IMR-90 (cell line): ENCODE data around the gene SIM2. TPM values are rescaled to one million over a fixed set of nuclear protein-coding genes. Genes with fewer than 3 reads are reported as not detected.

ENCODE experiments used
- ATAC-seq: fragments of 200-7000 bp; cut with Tn5 transposase; 2 replicates; pipeline ENCODE4 v1.9.1; 2020; ENCODE audit warnings: low read depth, mild to moderate bottlenecking, moderate library complexity
- BruUV-seq: library from RNA; stranded (reverse); fragments of 400-500 nt; replicated peaks from 2 replicates; lab custom pipeline; 2021; lab: Mats Ljungman, UMichigan
- CTCF ChIA-PET: fragments of 300-600 bp; formaldehyde crosslinking; extraction: SDS; loops from one replicate; lab custom pipeline; 2021; ENCODE audit warnings: antibody characterized with exemption; lab: Yijun Ruan, JAX
- POLR2A ChIA-PET: fragments of 300-600 bp; sonication (Branson Sonifier 250); formaldehyde crosslinking; loops from one replicate; lab custom pipeline; 2022; ENCODE audit warnings: antibody characterized with exemption; ENCODE audit not compliant: unreplicated experiment; lab: Charles Lee
- DNase-seq: peaks from one replicate; pipeline ENCODE4 v3.0.0; 2013
- H2AFZ ChIP-seq: replicated peaks from 2 replicates; pipeline ENCODE3; 2013; ENCODE audit warnings: low read length, mild to moderate bottlenecking; ENCODE audit not compliant: poor library complexity
- H2AK5ac ChIP-seq: 2 replicates; pipeline ENCODE4 v1.6.1; 2013; ENCODE audit warnings: low read depth, low read length, inconsistent platforms
- H2AK9ac ChIP-seq: replicated peaks from 2 replicates; pipeline ENCODE3; 2013; ENCODE audit warnings: mild to moderate bottlenecking, low read depth, low read length, moderate library complexity; ENCODE audit not compliant: poor library complexity
- H2BK120ac ChIP-seq: 2 replicates; pipeline ENCODE4 v1.6.1; 2013; ENCODE audit warnings: low read depth, low read length, inconsistent platforms
- H2BK15ac ChIP-seq: 3 replicates; pipeline ENCODE4 v1.6.1; 2013; ENCODE audit warnings: low read depth, low read length, inconsistent platforms
- H2BK20ac ChIP-seq: 2 replicates; pipeline ENCODE4 v1.6.1; 2013; ENCODE audit warnings: low read depth, mild to moderate bottlenecking, inconsistent platforms, low read length, moderate library complexity
- H2BK5ac ChIP-seq: 2 replicates; pipeline ENCODE4 v1.6.1; 2013; ENCODE audit warnings: mild to moderate bottlenecking, low read depth, low read length, inconsistent platforms; ENCODE audit not compliant: poor library complexity, severe bottlenecking
- H3K14ac ChIP-seq: replicated peaks from 2 replicates; pipeline ENCODE4 v1.6.1; 2013; ENCODE audit warnings: low read depth, low read length, inconsistent platforms
- H3K18ac ChIP-seq: 2 replicates; pipeline ENCODE4 v1.6.1; 2013; ENCODE audit warnings: low read depth, low read length, control low read depth
- H3K23ac ChIP-seq: 2 replicates; pipeline ENCODE4 v1.6.1; 2013; ENCODE audit warnings: low read depth, low read length, inconsistent platforms
- H3K27ac ChIP-seq: 2 replicates; pipeline ENCODE4 v1.5.1; 2013; ENCODE audit warnings: mild to moderate bottlenecking, control low read depth, low read length; ENCODE audit not compliant: insufficient read depth
- H3K27me3 ChIP-seq: 2 replicates; pipeline ENCODE4 v1.6.1; 2013; ENCODE audit warnings: low read length; ENCODE audit not compliant: control insufficient read depth, insufficient read depth
- H3K36me3 ChIP-seq: 2 replicates; pipeline ENCODE4 v1.6.1; 2013; ENCODE audit warnings: low read length, mixed read lengths; ENCODE audit not compliant: control insufficient read depth, insufficient read depth
- H3K4ac ChIP-seq: 2 replicates; pipeline ENCODE4 v1.6.1; 2013; ENCODE audit warnings: low read depth, low read length, inconsistent platforms
- H3K4me1 ChIP-seq: 2 replicates; pipeline ENCODE4 v1.6.1; 2013; ENCODE audit warnings: low read length, mixed read lengths; ENCODE audit not compliant: control insufficient read depth, insufficient read depth
- H3K4me2 ChIP-seq: 2 replicates; pipeline ENCODE4 v1.6.1; 2013; ENCODE audit warnings: low read depth, mild to moderate bottlenecking, control low read depth, low read length, moderate library complexity
- H3K4me3 ChIP-seq: 2 replicates; pipeline ENCODE4 v1.5.1; 2013; ENCODE audit warnings: low read depth, mild to moderate bottlenecking, control low read depth, low read length, moderate library complexity; ENCODE audit not compliant: insufficient read depth
- H3K56ac ChIP-seq: 2 replicates; pipeline ENCODE4 v1.6.1; 2013; ENCODE audit warnings: low read length, inconsistent platforms; ENCODE audit not compliant: insufficient read depth; ENCODE audit errors: extremely low read depth
- H3K79me1 ChIP-seq, 2 experiments: 2 replicates each; pipeline ENCODE4 v1.6.1; 2013; ENCODE audit warnings: low read length in 2 of 2, inconsistent platforms in 1 of 2, low read depth in 1 of 2
- H3K9ac ChIP-seq: 2 replicates; pipeline ENCODE4 v1.6.1; 2013; ENCODE audit warnings: low read depth, low read length, control low read depth
- H3K9me1 ChIP-seq: 2 replicates; pipeline ENCODE4 v1.6.1; 2013; ENCODE audit warnings: low read length, inconsistent platforms; ENCODE audit not compliant: insufficient read depth
- H3K9me3 ChIP-seq: 2 replicates; pipeline ENCODE4 v1.6.1; 2013; ENCODE audit warnings: low read length; ENCODE audit not compliant: control insufficient read depth, insufficient read depth
- H4K20me1 ChIP-seq: 2 replicates; pipeline ENCODE4 v1.6.1; 2013; ENCODE audit warnings: low read length, inconsistent platforms; ENCODE audit not compliant: insufficient read depth
- H4K5ac ChIP-seq: 2 replicates; pipeline ENCODE4 v1.6.1; 2013; ENCODE audit warnings: mild to moderate bottlenecking, low read depth, low read length, control low read depth
- H4K8ac ChIP-seq, 2 experiments: 2 replicates each; pipeline ENCODE4 v1.6.1; 2013; ENCODE audit warnings: low read depth in 2 of 2, low read length in 2 of 2, control low read depth in 1 of 2, inconsistent platforms in 1 of 2
- H4K91ac ChIP-seq: 2 replicates; pipeline ENCODE4 v1.6.1; 2013; ENCODE audit warnings: low read depth, low read length, inconsistent platforms; ENCODE audit not compliant: insufficient read depth
- BHLHE40 ChIP-seq: fragments of 150-350 bp; IDR thresholded peaks from 2 replicates; pipeline ENCODE4 v1.6.1; 2016; ENCODE audit warnings: mild to moderate bottlenecking, low read depth, low read length
- CEBPB ChIP-seq: IDR thresholded peaks from 2 replicates; pipeline ENCODE4 v1.6.1; 2012; ENCODE audit warnings: low read depth, low read length, improper control_type of control experiment
- FOS ChIP-seq: fragments of 150-350 bp; IDR thresholded peaks from 2 replicates; pipeline ENCODE4 v1.6.1; 2016; ENCODE audit warnings: low read depth, low read length
- MAZ ChIP-seq: IDR thresholded peaks from 2 replicates; pipeline ENCODE4 v1.6.1; 2012; ENCODE audit warnings: low read depth, mild to moderate bottlenecking, low read length, improper control_type of control experiment, moderate library complexity, borderline replicate concordance
- MXI1 ChIP-seq: IDR thresholded peaks from 2 replicates; pipeline ENCODE4 v1.6.1; 2012; ENCODE audit warnings: low read depth, mild to moderate bottlenecking, low read length, moderate library complexity, borderline replicate concordance
- RAD21 ChIP-seq: IDR thresholded peaks from 2 replicates; pipeline ENCODE4 v1.6.1; 2012; ENCODE audit warnings: low read length, improper control_type of control experiment
- RFX5 ChIP-seq: IDR thresholded peaks from 2 replicates; pipeline ENCODE4 v1.8.0; 2012; ENCODE audit warnings: low read depth, mild to moderate bottlenecking, low read length, moderate library complexity
- SMC3 ChIP-seq: fragments of 150-350 bp; IDR thresholded peaks from 2 replicates; pipeline ENCODE4 v1.6.1; 2016; ENCODE audit warnings: low read depth, mild to moderate bottlenecking, antibody characterized with exemption, low read length, moderate library complexity
- WGBS, 2 experiments: methylation state at CpG; one replicate each; pipeline versions ENCODE4 v1.1.5 to v1.1.7; 2013; ENCODE audit warnings: missing lambda C conversion rate in 2 of 2; ENCODE audit not compliant: insufficient read length in 1 of 2; ENCODE audit errors: extremely low coverage in 2 of 2; 5-methylcytosine and 5-hydroxymethylcytosine counted together
- dilution Hi-C: fragments of 300-500 bp; cut with HindIII; formaldehyde crosslinking; loops from one replicate; pipeline ENCODE4 v1.14.3; 2018; ENCODE audit warnings: low sequenced_read_pairs; ENCODE audit not compliant: unreplicated experiment
- in situ Hi-C: fragments of 300-500 bp; cut with MboI; formaldehyde crosslinking; loops from 3 replicates; pipeline ENCODE4 v1.14.3; 2019; ENCODE audit warnings: low sequenced_read_pairs, inconsistent platforms, mixed read lengths
- intact Hi-C: fragments of 100-400 bp; cut with micrococcal nuclease; formaldehyde crosslinking; loops from 2 replicates; pipeline ENCODE4 v1.10.0; 2022
- polyA plus RNA-seq, 3 experiments: library from polyadenylated mRNA; depleted of rRNA; stranded (reverse); fragments of >200 nt; gene quantifications; 2 replicates each; pipeline ENCODE4 v1.2.3, GENCODE V29; 2012; ENCODE audit warnings: low replicate concordance in 1 of 3
- total RNA-seq: library from RNA; depleted of rRNA; stranded (reverse); fragments of >200 nt; gene quantifications from 2 replicates; pipeline ENCODE4 v1.2.3, GENCODE V29; 2012
- TF ChIP-seq, protein P1 (sequence below): fragments of 150-350 bp; IDR thresholded peaks from 2 replicates; pipeline ENCODE4 v1.6.1; 2016; ENCODE audit warnings: low read depth, mild to moderate bottlenecking, low read length, moderate library complexity, borderline replicate concordance

The SIM2 gene
- total and polyA plus RNA-seq, 2 of the 4 experiments (the other 2 are of a cell fraction) = 2.2 to 7.5 TPM

DNA sequence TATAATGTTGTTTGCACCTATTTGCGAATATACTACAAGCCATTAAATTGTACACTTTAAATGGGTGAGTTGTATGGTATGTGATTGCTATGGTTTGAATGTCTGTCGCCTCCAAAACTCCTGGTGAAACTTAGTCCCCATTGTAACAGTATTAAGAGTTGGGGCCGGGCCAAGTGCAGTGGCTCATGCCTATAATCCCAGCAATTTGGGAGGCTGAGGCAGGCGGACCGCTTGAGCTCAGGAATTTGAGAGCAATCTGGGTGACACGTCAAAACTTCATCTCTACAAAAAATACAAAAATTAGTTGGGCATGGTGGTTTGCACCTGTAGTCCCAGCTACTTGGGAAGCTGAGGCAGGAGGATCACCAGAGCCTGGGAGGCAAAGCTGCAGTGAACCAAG lies 12.0 kb upstream of the SIM2 start:
- WGBS, 2 experiments = no CpG with 5 or more reads among the region's 6 CpGs
- H2BK20ac ChIP-seq = no peak overlapping the region
- H3K18ac ChIP-seq = no peak overlapping the region
- no TSS peak for BruUV-seq
- H3K23ac ChIP-seq = no peak overlapping the region
- no peak overlapping the region for H3K4ac ChIP-seq
- in situ Hi-C loops (no loop called here), dilution Hi-C loops (no loop called here), intact Hi-C loops (no loop called here)
- no peaks in the 10 kb centered on the region for H3K36me3 ChIP-seq
- ChIA-PET POLR2A (no interaction called here), CTCF (interaction anchor here (0.7 kb wide), 1 partner anchor 327 kb away, joined by 3 read pairs; no protein-coding TSS in a partner anchor)
- no peak for ATAC-seq
- no peaks in the 10 kb centered on the region for H3K79me1 ChIP-seq
- no peak overlapping the region for H3K9ac ChIP-seq
- peaks cover 5% of the 10 kb centered on the region; the same call in 1 of the 2 replicates for H4K20me1 ChIP-seq
- peaks cover 64% of the 10 kb centered on the region for H3K27me3 ChIP-seq
- H3K27ac ChIP-seq = no peak overlapping the region
- H3K4me1 ChIP-seq = no peaks in the 10 kb centered on the region
- no peak overlapping the region for H3K56ac ChIP-seq
- H4K91ac ChIP-seq = no peak overlapping the region
- H2BK5ac ChIP-seq = no peak overlapping the region
- H2BK120ac ChIP-seq = no peak overlapping the region
- H3K9me1 ChIP-seq = 0 out of 2 replicates have a peak, but pooled peaks cover 2% of the 10 kb centered on the region
- no peak overlapping the region for H4K8ac ChIP-seq
- H2BK15ac ChIP-seq = no peak overlapping the region
- DNase-seq = no peak
- H2AK9ac ChIP-seq = no peak overlapping the region
- H3K14ac ChIP-seq = no peak overlapping the region
- no peak overlapping the region for H3K4me3 ChIP-seq
- TF ChIP-seq, protein P1, sequence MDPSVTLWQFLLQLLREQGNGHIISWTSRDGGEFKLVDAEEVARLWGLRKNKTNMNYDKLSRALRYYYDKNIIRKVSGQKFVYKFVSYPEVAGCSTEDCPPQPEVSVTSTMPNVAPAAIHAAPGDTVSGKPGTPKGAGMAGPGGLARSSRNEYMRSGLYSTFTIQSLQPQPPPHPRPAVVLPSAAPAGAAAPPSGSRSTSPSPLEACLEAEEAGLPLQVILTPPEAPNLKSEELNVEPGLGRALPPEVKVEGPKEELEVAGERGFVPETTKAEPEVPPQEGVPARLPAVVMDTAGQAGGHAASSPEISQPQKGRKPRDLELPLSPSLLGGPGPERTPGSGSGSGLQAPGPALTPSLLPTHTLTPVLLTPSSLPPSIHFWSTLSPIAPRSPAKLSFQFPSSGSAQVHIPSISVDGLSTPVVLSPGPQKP = no peak
- no peak for TF ChIP-seq MAZ
- TF ChIP-seq RFX5 = no peak
- TF ChIP-seq RAD21 = no peak
- no peak for TF ChIP-seq CEBPB
- TF ChIP-seq MXI1 = no peak
- TF ChIP-seq SMC3 = no peak
- TF ChIP-seq BHLHE40 = no peak
- TF ChIP-seq FOS = no peak
- peaks cover 8% of the 10 kb centered on the region for H3K9me3 ChIP-seq
- no peak overlapping the region for H2AK5ac ChIP-seq
- H3K4me2 ChIP-seq = no peak overlapping the region
- no peak overlapping the region for H2AFZ ChIP-seq
- H4K5ac ChIP-seq = no peak overlapping the region
